NCI-H82 treated with DMSO at 0.1 percent for 48 hours (cell line): ENCODE data around the gene PIEZO2.
A peak's percentile ranks its signal among the peaks of the same experiment; 100 is the strongest.

Source experiments
- DNase-seq: peaks from one replicate; lab custom pipeline; 2025; ENCODE audit not compliant: unreplicated experiment; lab: John Stamatoyannopoulos, UW

Gene PIEZO2

GRCh38 chr18:10900435-10900834, 248.9 kb downstream of the PIEZO2 start:
- DNase-seq: no peak

GRCh38 chr18:10899481-10899880, 249.9 kb downstream of the PIEZO2 start:
- no peak for DNase-seq

- DNase-seq: no peak
Measured at GRCh38 chr18:10898417-10898974, 250.9 kb downstream of the PIEZO2 start.

- no peak for DNase-seq
Measured at GRCh38 chr18:10896851-10897250, 252.5 kb downstream of the PIEZO2 start.

GRCh38 chr18:10895976-10896375, 253.4 kb downstream of the PIEZO2 start:
- DNase-seq: no peak

GRCh38 chr18:10894501-10894900, 254.9 kb downstream of the PIEZO2 start:
- DNase-seq: no peak

- DNase-seq: no peak
Measured at GRCh38 chr18:10893761-10894160, 255.6 kb downstream of the PIEZO2 start.

- DNase-seq: no peak
Measured at GRCh38 chr18:10893196-10893595, 256.2 kb downstream of the PIEZO2 start.

- no peak for DNase-seq
Measured at GRCh38 chr18:10892786-10893185, 256.6 kb downstream of the PIEZO2 start.

GRCh38 chr18:10890022-10890421, 259.3 kb downstream of the PIEZO2 start:
- DNase-seq: no peak

GRCh38 chr18:10878703-10879102, 270.7 kb downstream of the PIEZO2 start:
- no peak for DNase-seq

- no peak for DNase-seq
Measured at GRCh38 chr18:10877987-10878386, 271.4 kb downstream of the PIEZO2 start.

GRCh38 chr18:10875811-10876210, 273.6 kb downstream of the PIEZO2 start:
- no peak for DNase-seq

- DNase-seq: no peak
Measured at GRCh38 chr18:10872304-10872703, 277.1 kb downstream of the PIEZO2 start.

- no peak for DNase-seq
Measured at GRCh38 chr18:10864722-10865121, 284.6 kb downstream of the PIEZO2 start.

GRCh38 chr18:10863026-10863425, 286.3 kb downstream of the PIEZO2 start:
- no peak for DNase-seq

- DNase-seq: no peak
Measured at GRCh38 chr18:10860928-10861327, 288.4 kb downstream of the PIEZO2 start.

GRCh38 chr18:10860382-10860781, 289.0 kb downstream of the PIEZO2 start:
- no peak for DNase-seq

- no peak for DNase-seq
Measured at GRCh38 chr18:10858477-10858876, 290.9 kb downstream of the PIEZO2 start.

GRCh38 chr18:10856132-10856531, 293.2 kb downstream of the PIEZO2 start:
- no peak for DNase-seq

GRCh38 chr18:10852385-10853303, 296.7 kb downstream of the PIEZO2 start:
- no peak for DNase-seq

- DNase-seq: peak; percentile 17
Measured at GRCh38 chr18:10851824-10852319, 297.5 kb downstream of the PIEZO2 start.
